Measurements from ENCODE around the gene VOPP1. TPM values are rescaled to one million over a fixed set of nuclear protein-coding genes. Genes with fewer than 3 reads are reported as not detected.
A peak's percentile ranks its signal among the peaks of the same experiment; 100 is the strongest.
"Not testable (repeated sequence)": the region's sequence is repeated elsewhere in the genome, so short reads cannot be mapped to it uniquely, and the experiment has no call there.

VOPP1 gene, protein sequence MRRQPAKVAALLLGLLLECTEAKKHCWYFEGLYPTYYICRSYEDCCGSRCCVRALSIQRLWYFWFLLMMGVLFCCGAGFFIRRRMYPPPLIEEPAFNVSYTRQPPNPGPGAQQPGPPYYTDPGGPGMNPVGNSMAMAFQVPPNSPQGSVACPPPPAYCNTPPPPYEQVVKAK
- total RNA-seq: 10 to 100 TPM; 15.1 to 29.8 (median 22.9) TPM

DNA sequence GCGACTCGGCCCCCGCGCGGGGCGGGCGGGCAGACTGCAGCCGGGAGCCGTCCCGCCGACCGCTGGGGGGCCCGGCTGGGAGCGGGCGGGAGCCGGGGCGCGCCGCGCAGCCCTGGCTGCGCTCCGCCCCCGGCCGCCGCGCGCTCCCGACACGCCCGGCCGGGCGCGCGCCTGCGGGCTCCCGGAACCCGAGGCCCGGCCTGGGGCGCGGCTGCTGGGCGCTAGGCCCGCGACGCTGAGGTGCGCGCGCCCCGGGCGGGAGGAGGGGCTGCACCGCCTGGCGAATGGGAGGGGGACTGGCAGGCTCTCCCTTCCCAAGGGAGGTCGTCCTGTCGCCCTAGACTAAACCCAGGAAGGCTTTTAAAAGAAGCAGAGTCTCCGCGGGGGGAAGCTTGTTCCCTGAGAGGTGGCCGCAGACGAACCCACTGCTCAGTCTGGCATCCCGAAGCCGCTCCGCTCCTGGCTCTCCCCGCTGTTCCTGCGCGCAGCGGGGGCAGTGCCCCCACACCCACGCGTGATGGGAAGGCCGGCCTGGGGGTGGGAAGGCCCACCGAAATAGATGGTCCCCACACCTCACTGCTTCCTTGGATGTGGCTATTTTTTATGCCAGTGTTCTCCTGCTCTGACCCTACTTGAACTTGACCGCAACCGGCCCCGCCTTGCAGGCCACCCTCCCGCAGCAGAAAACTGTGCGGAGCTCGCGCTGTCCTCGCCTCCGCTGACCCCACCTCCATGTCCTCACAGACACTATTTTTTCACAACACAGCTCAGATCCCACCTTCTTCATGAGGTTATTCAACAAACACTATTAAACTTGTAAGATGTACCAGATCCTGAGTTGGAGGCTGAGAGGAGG is at the start of gene VOPP1:
Gene VOPP1, minus strand, starts transcription at position 125 of the 856 bp plus-strand sequence. CDS start 178 bp downstream, outside the sequence.
- 1 to 2% methylated on average over 24 to 39 of the region's 77 CpGs for WGBS, 2 donors
- intact Hi-C loops (cut with DNase I; ENCODE audit: low total_unique reads): no loop called here
- peak within 1 kb of the TSS; percentile 78 for H3K4me3 ChIP-seq (ENCODE audit: low read depth, poor library complexity, severe bottlenecking)
- TF ChIP-seq CTCF (IDR thresholded peaks at IDR 0.05): no peak
- no peak for TF ChIP-seq POLR2A (IDR thresholded peaks at IDR 0.05)
- peak in 1 of 2 donors; percentile 85 for DNase-seq (ENCODE audit: low spot score in 2 of 2)

DNA sequence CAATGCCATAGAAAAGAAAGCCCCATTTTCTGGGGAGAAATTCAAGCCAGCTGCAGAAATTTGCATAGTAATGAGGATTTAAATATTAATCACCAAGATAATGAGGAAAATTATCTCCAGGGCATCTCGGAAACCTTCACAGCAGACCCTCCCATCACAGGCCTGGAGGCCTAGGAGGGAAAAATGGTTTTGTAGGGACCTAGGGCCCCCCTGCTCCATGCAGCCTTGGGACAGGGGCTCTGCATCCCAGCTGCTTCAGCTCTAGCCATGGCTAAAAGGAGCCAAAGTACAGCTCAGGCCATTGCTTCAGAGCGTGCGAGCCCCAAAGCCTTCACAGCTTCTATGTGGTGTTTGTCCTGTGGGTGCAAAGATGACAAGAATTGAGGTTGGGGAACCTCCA is 46.6 kb upstream of the VOPP1 start:
- 88 to 91% methylated on average over 3 of the region's 3 CpGs for WGBS, 2 donors
- intact Hi-C loops (cut with DNase I; ENCODE audit: low total_unique reads): no loop called here
- DNase-seq (ENCODE audit: low spot score in 2 of 2): no peak
- H3K4me3 ChIP-seq (ENCODE audit: low read depth, poor library complexity, severe bottlenecking): no peak overlapping the region
- TF ChIP-seq POLR2A (IDR thresholded peaks at IDR 0.05) (no peak), CTCF (IDR thresholded peaks at IDR 0.05) (no peak)

GRCh38 chr7:55614365-55615064 is 42.2 kb upstream of the VOPP1 start:
- H3K4me3 ChIP-seq (ENCODE audit: low read depth, poor library complexity, severe bottlenecking); intact Hi-C loops (cut with DNase I; ENCODE audit: low total_unique reads); DNase-seq (ENCODE audit: low spot score in 2 of 2): not testable (repeated sequence)
- 37 to 42% methylated on average over 2 of the region's 2 CpGs for WGBS, 2 donors

DNA sequence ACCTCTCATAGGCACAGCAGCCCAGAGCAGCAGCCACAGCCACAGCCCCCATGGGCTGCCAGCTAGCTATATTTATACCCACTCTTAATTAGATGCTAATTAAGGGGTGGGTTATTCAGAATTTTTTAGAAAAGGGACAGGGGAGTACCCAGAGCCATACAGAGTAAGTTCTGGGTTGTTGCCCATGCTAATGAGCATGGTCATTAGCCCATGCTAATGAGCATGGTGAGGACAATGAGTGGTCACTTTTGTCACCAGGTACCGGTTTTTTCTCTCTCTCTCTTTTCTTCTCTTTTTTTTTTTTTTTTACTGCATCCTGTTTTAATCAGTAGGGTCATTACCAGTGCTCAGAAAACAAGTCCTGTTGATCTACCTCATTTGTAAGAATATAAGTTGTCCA is 37.4 kb upstream of the VOPP1 start:
- intact Hi-C loops (cut with DNase I; ENCODE audit: low total_unique reads); DNase-seq (ENCODE audit: low spot score in 2 of 2); H3K4me3 ChIP-seq (ENCODE audit: low read depth, poor library complexity, severe bottlenecking): not testable (repeated sequence)
- 69 to 71% methylated on average over 1 of the region's 1 CpG for WGBS, 2 donors

DNA sequence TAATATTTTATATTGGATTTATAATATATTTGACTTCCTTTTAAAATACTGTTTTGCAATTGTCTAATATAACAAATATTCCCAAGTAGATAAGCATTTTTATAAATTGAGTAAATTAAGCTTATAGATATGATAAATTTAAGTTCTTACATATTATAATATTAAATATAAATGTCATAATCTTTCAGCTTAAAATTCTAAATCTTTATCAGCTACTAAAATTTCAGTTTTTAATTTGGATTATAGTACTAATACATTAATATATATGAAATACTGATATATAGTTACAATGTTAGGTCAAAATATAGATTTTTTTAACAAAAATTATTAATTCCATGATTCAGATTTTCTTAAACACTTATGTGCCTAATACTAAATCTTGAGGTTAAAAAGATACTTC is 33.4 kb upstream of the VOPP1 start:
- H3K4me3 ChIP-seq (ENCODE audit: low read depth, poor library complexity, severe bottlenecking); DNase-seq (ENCODE audit: low spot score in 2 of 2); intact Hi-C loops (cut with DNase I; ENCODE audit: low total_unique reads): not testable (repeated sequence)

GRCh38 chr7:55597944-55598499 is 25.7 kb upstream of the VOPP1 start:
- 46 to 55% methylated on average over 4 of the region's 4 CpGs for WGBS, 2 donors
- H3K4me3 ChIP-seq (ENCODE audit: low read depth, poor library complexity, severe bottlenecking); DNase-seq (ENCODE audit: low spot score in 2 of 2); intact Hi-C loops (cut with DNase I; ENCODE audit: low total_unique reads): not testable (repeated sequence)

DNA sequence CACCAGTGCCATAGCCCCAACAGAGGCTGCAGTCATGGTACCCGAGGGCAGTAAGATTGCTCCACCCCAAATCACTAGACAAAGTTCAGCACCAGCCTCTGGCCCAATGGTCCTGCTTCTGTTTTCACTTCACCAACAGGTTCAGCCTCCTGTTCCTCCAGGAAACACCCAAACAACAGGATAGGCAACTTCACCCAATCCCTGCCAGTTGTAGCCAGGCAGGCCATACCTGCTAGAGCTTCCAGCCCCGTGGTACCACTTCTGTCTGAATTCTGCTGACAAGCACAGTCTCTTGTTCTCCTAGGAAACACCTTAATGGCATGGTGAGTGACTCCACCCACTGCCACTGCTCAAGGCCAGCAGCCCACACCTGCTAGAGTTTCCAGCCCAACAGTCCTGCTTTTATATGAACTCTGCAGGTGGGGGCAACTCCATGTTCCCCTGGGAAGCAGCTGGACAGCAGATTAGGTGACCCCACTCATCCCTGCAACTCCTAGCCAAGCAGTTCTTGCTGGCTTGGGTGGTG is 25.0 kb upstream of the VOPP1 start:
- 26 to 34% methylated on average over 2 of the region's 2 CpGs for WGBS, 2 donors
- intact Hi-C loops (cut with DNase I; ENCODE audit: low total_unique reads); DNase-seq (ENCODE audit: low spot score in 2 of 2); H3K4me3 ChIP-seq (ENCODE audit: low read depth, poor library complexity, severe bottlenecking): not testable (repeated sequence)

- intact Hi-C loops (cut with DNase I; ENCODE audit: low total_unique reads): no loop called here
These were observed 23.2 kb upstream of the VOPP1 start for GRCh38 chr7:55595511-55595910.

More at GRCh38 chr7:55595511-55595910, 23.2 kb upstream of the VOPP1 start:
- H3K4me3 ChIP-seq (ENCODE audit: low read depth, poor library complexity, severe bottlenecking): no peak overlapping the region
- TF ChIP-seq POLR2A (IDR thresholded peaks at IDR 0.05): no peak
- no peak for TF ChIP-seq CTCF (IDR thresholded peaks at IDR 0.05)
- DNase-seq (ENCODE audit: low spot score in 2 of 2): no peak
- WGBS, 2 donors: 87 to 88% methylated on average over 4 of the region's 4 CpGs
